Trophoblast cell (in vitro differentiated cells and primary cell): ENCODE measurements around the gene TSPOAP1.

Experiments used
- DNase-seq, 2 donors: peaks; one replicate each; pipeline ENCODE4 v3.0.0-alpha.2; 2016
- H2AFZ ChIP-seq: 2 replicates; pipeline ENCODE4 v1.6.1; 2013; ENCODE audit warnings: low read length, moderate library complexity, mild to moderate bottlenecking; ENCODE audit not compliant: insufficient read depth, poor library complexity
- H2AK5ac ChIP-seq: 2 replicates; pipeline ENCODE4 v1.6.1; 2013; ENCODE audit warnings: mild to moderate bottlenecking, low read length
- H2BK120ac ChIP-seq: 2 replicates; pipeline ENCODE4 v1.6.1; 2013; ENCODE audit warnings: low read length, mild to moderate bottlenecking, moderate library complexity; ENCODE audit not compliant: insufficient read depth, poor library complexity
- H2BK12ac ChIP-seq: 2 replicates; pipeline ENCODE4 v1.6.1; 2013; ENCODE audit warnings: mild to moderate bottlenecking, low read length, moderate library complexity
- H2BK5ac ChIP-seq: 2 replicates; pipeline ENCODE4 v1.6.1; 2013; ENCODE audit warnings: low read length, low read depth, moderate library complexity, mild to moderate bottlenecking; ENCODE audit not compliant: poor library complexity
- H3K14ac ChIP-seq: 2 replicates; pipeline ENCODE4 v1.6.1; 2013; ENCODE audit warnings: mild to moderate bottlenecking, low read length
- H3K18ac ChIP-seq: 2 replicates; pipeline ENCODE4 v1.6.1; 2013; ENCODE audit warnings: mild to moderate bottlenecking, low read length
- H3K23ac ChIP-seq: 2 replicates; pipeline ENCODE4 v1.6.1; 2013; ENCODE audit warnings: low read length
- H3K27ac ChIP-seq: 2 replicates; pipeline ENCODE4 v1.5.1; 2013; ENCODE audit warnings: low read depth, mild to moderate bottlenecking, inconsistent platforms, low read length, moderate library complexity
- H3K27me3 ChIP-seq: 2 replicates; pipeline ENCODE4 v1.6.1; 2013; ENCODE audit warnings: inconsistent platforms, mild to moderate bottlenecking, low read length, moderate library complexity; ENCODE audit not compliant: insufficient read depth
- H3K36me3 ChIP-seq, 2 experiments: 1 replicate in 1 of 2; 2 replicates in 1 of 2; pipeline ENCODE4 v1.6.1; 2013; ENCODE audit warnings: low read length in 2 of 2, mild to moderate bottlenecking in 2 of 2, moderate library complexity in 1 of 2; ENCODE audit not compliant: insufficient read depth in 2 of 2, control insufficient read depth in 1 of 2
- H3K4ac ChIP-seq: 2 replicates; pipeline ENCODE4 v1.6.1; 2013; ENCODE audit warnings: low read depth, mild to moderate bottlenecking, low read length, moderate library complexity
- H3K4me1 ChIP-seq, 2 experiments: 1 replicate in 1 of 2; 2 replicates in 1 of 2; pipeline ENCODE4 v1.6.1; 2013; ENCODE audit warnings: low read length in 2 of 2, mild to moderate bottlenecking in 2 of 2, moderate library complexity in 1 of 2; ENCODE audit not compliant: insufficient read depth in 2 of 2, control insufficient read depth in 1 of 2
- H3K4me2 ChIP-seq: 2 replicates; pipeline ENCODE4 v1.6.1; 2013; ENCODE audit warnings: inconsistent platforms, mild to moderate bottlenecking, low read length, moderate library complexity
- H3K4me3 ChIP-seq: 2 replicates; pipeline ENCODE4 v1.5.1; 2013; ENCODE audit warnings: mild to moderate bottlenecking, low read depth, low read length, inconsistent platforms
- H3K79me1 ChIP-seq: one replicate; pipeline ENCODE4 v1.6.1; 2013; ENCODE audit warnings: low read length
- H3K79me2 ChIP-seq: 2 replicates; pipeline ENCODE4 v1.6.1; 2013; ENCODE audit warnings: low read length, mild to moderate bottlenecking; ENCODE audit not compliant: control insufficient read depth, insufficient read depth, poor library complexity
- H3K9ac ChIP-seq: 2 replicates; pipeline ENCODE4 v1.6.1; 2013; ENCODE audit warnings: mild to moderate bottlenecking, low read length
- H3K9me3 ChIP-seq: 2 replicates; pipeline ENCODE4 v1.6.1; 2013; ENCODE audit warnings: low read depth, mild to moderate bottlenecking, control low read depth, inconsistent platforms, low read length; ENCODE audit not compliant: insufficient read depth
- H4K12ac ChIP-seq: 2 replicates; pipeline ENCODE4 v1.6.1; 2013; ENCODE audit warnings: low read depth, mild to moderate bottlenecking, low read length, moderate library complexity
- H4K8ac ChIP-seq: 2 replicates; pipeline ENCODE4 v1.6.1; 2013; ENCODE audit warnings: low read depth, mild to moderate bottlenecking, low read length, moderate library complexity
- H4K91ac ChIP-seq: one replicate; pipeline ENCODE4 v1.6.1; 2013; ENCODE audit warnings: low read depth, mild to moderate bottlenecking, low read length, moderate library complexity
- WGBS: extraction: QIAGEN DNeasy Blood & Tissue Kit; methylation state at CpG from one replicate; pipeline ENCODE4 v1.1.7; 2013; ENCODE audit warnings: missing lambda C conversion rate; ENCODE audit not compliant: insufficient read length, insufficient coverage; ENCODE audit errors: extremely low coverage; 5-methylcytosine and 5-hydroxymethylcytosine counted together

TSPOAP1 gene

GRCh38 chr17:58316260-58316960 is 12.2 kb downstream of the TSPOAP1 start:
- H3K9me3 ChIP-seq: no peaks in the 10 kb centered on the region
- H2AFZ ChIP-seq: no peak overlapping the region
- no peak overlapping the region for H2BK12ac ChIP-seq
- no peak overlapping the region for H3K4me2 ChIP-seq
- no peaks in the 10 kb centered on the region for H3K36me3 ChIP-seq
- no peak overlapping the region for H4K8ac ChIP-seq
- H2AK5ac ChIP-seq: no peak overlapping the region
- no peak overlapping the region for H3K4me3 ChIP-seq
- no peak overlapping the region for H4K12ac ChIP-seq
- no peaks in the 10 kb centered on the region for H3K27me3 ChIP-seq
- H3K27ac ChIP-seq: no peak overlapping the region
- H2BK120ac ChIP-seq: no peak overlapping the region
- no peak overlapping the region for H3K4ac ChIP-seq
- no peak overlapping the region for H2BK5ac ChIP-seq
- no peak overlapping the region for H3K14ac ChIP-seq
- no peak overlapping the region for H3K23ac ChIP-seq
- no peaks in the 10 kb centered on the region for H3K79me2 ChIP-seq
- no peak overlapping the region for H4K91ac ChIP-seq
- WGBS: no CpG with 5 or more reads among the region's 8 CpGs
- H3K9ac ChIP-seq: no peak overlapping the region
- no peak overlapping the region for H3K18ac ChIP-seq
- DNase-seq: peak; percentile 59 to 62
- H3K4me1 ChIP-seq: no peaks in the 10 kb centered on the region
- no peaks in the 10 kb centered on the region for H3K79me1 ChIP-seq

GRCh38 chr17:58315750-58316149 is 12.8 kb downstream of the TSPOAP1 start:
- Histone ChIP-seq H3K36me3 (no peaks in the 10 kb centered on the region), H3K27ac (no peak overlapping the region), H3K4me2 (no peak overlapping the region), H2AK5ac (no peak overlapping the region), H3K4me1 (no peaks in the 10 kb centered on the region), H3K14ac (no peak overlapping the region), H3K18ac (no peak overlapping the region), H2BK5ac (no peak overlapping the region), H4K12ac (no peak overlapping the region), H3K4me3 (no peak overlapping the region), H3K4ac (no peak overlapping the region), H4K8ac (no peak overlapping the region), H3K23ac (no peak overlapping the region), H2BK120ac (no peak overlapping the region), H3K9me3 (no peaks in the 10 kb centered on the region), H2BK12ac (no peak overlapping the region), H2AFZ (no peak overlapping the region), H3K79me1 (no peaks in the 10 kb centered on the region), H3K79me2 (no peaks in the 10 kb centered on the region), H3K27me3 (no peaks in the 10 kb centered on the region), H4K91ac (no peak overlapping the region), H3K9ac (no peak overlapping the region)
- DNase-seq: no peak
- no CpG with 5 or more reads among the region's 4 CpGs for WGBS

GRCh38 chr17:58315281-58315711 is 13.3 kb downstream of the TSPOAP1 start:
- H2AK5ac ChIP-seq: no peak overlapping the region
- no peak overlapping the region for H3K4me2 ChIP-seq
- H3K14ac ChIP-seq: no peak overlapping the region
- no peak overlapping the region for H4K8ac ChIP-seq
- H3K4me1 ChIP-seq: no peaks in the 10 kb centered on the region
- H3K9me3 ChIP-seq: no peaks in the 10 kb centered on the region
- no peak overlapping the region for H3K9ac ChIP-seq
- H2BK5ac ChIP-seq: no peak overlapping the region
- no CpG with 5 or more reads among the region's 6 CpGs for WGBS
- H3K4me3 ChIP-seq: no peak overlapping the region
- H2BK120ac ChIP-seq: no peak overlapping the region
- no peak overlapping the region for H3K23ac ChIP-seq
- no peak overlapping the region for H3K18ac ChIP-seq
- H3K27ac ChIP-seq: no peak overlapping the region
- no peak overlapping the region for H4K91ac ChIP-seq
- peak; percentile 71 to 81 for DNase-seq
- H2AFZ ChIP-seq: no peak overlapping the region
- H4K12ac ChIP-seq: no peak overlapping the region
- H3K4ac ChIP-seq: no peak overlapping the region
- H3K27me3 ChIP-seq: no peaks in the 10 kb centered on the region
- H2BK12ac ChIP-seq: no peak overlapping the region
- H3K79me2 ChIP-seq: no peaks in the 10 kb centered on the region
- no peaks in the 10 kb centered on the region for H3K36me3 ChIP-seq
- no peaks in the 10 kb centered on the region for H3K79me1 ChIP-seq

- Histone ChIP-seq H2AK5ac (no peak overlapping the region), H3K14ac (no peak overlapping the region), H3K4me3 (no peak overlapping the region), H2BK5ac (no peak overlapping the region), H2AFZ (no peak overlapping the region), H3K4me2 (no peak overlapping the region), H3K79me1 (no peaks in the 10 kb centered on the region), H3K9ac (no peak overlapping the region), H3K36me3 (no peaks in the 10 kb centered on the region), H3K18ac (no peak overlapping the region), H3K9me3 (no peaks in the 10 kb centered on the region), H4K8ac (no peak overlapping the region), H3K4me1 (no peaks in the 10 kb centered on the region), H3K79me2 (no peaks in the 10 kb centered on the region), H2BK12ac (no peak overlapping the region), H3K27me3 (no peaks in the 10 kb centered on the region), H3K27ac (no peak overlapping the region), H2BK120ac (no peak overlapping the region), H3K4ac (no peak overlapping the region), H4K91ac (no peak overlapping the region), H3K23ac (no peak overlapping the region), H4K12ac (no peak overlapping the region)
- no peak for DNase-seq
- no CpG with 5 or more reads among the region's 6 CpGs for WGBS
These were observed 13.9 kb downstream of the TSPOAP1 start for GRCh38 chr17:58314706-58315015.
